ENCODE measurements around the gene ORC3.

DNA sequence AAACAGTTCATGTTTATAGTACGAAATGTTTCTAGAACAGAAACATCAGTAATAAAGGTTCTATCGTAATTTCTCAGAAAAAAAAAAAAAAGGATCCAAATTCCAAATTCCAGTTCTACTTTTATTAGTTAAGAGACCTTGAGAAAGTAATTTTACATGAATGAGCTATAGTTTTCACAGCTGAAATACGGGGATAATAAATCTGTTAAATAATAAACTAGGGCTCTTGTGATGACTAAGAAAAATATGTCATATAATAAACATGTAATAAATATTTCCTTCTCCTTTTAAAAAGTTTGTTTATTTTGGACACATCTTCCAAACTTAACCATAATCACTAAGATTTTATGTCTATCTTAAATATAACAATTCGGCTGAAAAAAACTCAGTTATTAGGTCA lies 17.9 kb upstream of the ORC3 start:
- TF ChIP-seq, protein P1, sequence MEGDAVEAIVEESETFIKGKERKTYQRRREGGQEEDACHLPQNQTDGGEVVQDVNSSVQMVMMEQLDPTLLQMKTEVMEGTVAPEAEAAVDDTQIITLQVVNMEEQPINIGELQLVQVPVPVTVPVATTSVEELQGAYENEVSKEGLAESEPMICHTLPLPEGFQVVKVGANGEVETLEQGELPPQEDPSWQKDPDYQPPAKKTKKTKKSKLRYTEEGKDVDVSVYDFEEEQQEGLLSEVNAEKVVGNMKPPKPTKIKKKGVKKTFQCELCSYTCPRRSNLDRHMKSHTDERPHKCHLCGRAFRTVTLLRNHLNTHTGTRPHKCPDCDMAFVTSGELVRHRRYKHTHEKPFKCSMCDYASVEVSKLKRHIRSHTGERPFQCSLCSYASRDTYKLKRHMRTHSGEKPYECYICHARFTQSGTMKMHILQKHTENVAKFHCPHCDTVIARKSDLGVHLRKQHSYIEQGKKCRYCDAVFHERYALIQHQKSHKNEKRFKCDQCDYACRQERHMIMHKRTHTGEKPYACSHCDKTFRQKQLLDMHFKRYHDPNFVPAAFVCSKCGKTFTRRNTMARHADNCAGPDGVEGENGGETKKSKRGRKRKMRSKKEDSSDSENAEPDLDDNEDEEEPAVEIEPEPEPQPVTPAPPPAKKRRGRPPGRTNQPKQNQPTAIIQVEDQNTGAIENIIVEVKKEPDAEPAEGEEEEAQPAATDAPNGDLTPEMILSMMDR (IDR thresholded peaks at IDR 0.05), result no peak
- no peak for TF ChIP-seq EP300 (IDR thresholded peaks at IDR 0.05)
